ENCODE data around the gene PRKCH. TPM values are rescaled to one million over a fixed set of nuclear protein-coding genes. Genes with fewer than 3 reads are reported as not detected.

The PRKCH gene
- total RNA-seq, 4 donors from 2014 or later, result 15.7 to 74.7 (median 38.4) TPM

DNA sequence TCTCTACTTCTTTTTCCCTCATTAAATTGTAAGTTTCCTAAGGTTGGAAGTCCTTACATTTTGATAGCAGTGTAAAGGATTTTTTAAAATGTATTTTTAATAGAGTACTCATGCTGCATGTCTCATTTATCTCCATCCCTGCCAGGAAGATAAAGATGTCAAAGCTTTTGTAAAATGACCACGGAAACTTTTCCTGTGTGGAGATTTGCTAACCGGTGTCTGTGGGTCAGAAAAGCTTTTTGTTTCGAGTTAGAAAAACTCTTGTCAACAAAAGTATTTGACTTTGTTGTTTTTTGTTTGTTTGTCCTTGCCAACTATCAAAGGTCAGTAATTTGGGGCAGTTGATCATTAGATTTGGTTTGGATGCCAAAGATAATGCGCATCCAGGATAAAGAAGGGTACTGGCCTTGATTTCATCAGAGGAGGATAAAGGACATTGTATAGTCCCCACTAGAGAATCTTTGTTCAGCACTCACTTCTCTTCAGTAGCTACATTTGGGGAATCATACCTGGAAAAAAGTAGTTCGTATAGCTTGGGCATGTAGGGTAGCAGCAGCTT lies 217.2 kb downstream of the PRKCH start:
- no peak for ATAC-seq (ENCODE audit: low FRiP score)
- no peak for TF ChIP-seq CTCF (IDR thresholded peaks at IDR 0.05)
- DNase-seq (ENCODE audit: low spot score), result no peak

DNA sequence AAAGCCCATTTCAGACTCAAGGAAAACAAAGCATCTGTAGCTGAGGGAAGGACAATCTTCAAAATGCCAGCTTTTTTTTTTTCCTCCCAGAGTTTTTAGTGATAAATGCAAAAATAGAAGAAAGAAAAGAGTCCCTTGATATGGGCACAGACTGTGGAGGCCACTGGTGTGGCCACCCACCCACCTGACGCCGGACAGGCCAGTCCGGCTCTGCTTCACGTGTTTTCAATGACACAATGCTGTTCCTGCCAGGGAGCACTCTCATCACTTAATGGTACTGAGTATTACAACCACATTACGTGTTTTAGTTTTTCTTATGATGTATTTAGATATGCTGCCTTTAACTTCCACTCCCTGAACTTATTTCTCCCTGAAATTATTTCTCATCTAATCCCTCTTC lies 218.3 kb downstream of the PRKCH start:
- no peak for DNase-seq (ENCODE audit: low spot score)
- TF ChIP-seq CTCF (IDR thresholded peaks at IDR 0.05), result no peak
- no peak for ATAC-seq (ENCODE audit: low FRiP score)

GRCh38 chr14:61540931-61541330 lies 219.6 kb downstream of the PRKCH start:
- TF ChIP-seq CTCF (IDR thresholded peaks at IDR 0.05), result no peak
- ATAC-seq (ENCODE audit: low FRiP score) (no peak), DNase-seq (ENCODE audit: low spot score) (no peak)

DNA sequence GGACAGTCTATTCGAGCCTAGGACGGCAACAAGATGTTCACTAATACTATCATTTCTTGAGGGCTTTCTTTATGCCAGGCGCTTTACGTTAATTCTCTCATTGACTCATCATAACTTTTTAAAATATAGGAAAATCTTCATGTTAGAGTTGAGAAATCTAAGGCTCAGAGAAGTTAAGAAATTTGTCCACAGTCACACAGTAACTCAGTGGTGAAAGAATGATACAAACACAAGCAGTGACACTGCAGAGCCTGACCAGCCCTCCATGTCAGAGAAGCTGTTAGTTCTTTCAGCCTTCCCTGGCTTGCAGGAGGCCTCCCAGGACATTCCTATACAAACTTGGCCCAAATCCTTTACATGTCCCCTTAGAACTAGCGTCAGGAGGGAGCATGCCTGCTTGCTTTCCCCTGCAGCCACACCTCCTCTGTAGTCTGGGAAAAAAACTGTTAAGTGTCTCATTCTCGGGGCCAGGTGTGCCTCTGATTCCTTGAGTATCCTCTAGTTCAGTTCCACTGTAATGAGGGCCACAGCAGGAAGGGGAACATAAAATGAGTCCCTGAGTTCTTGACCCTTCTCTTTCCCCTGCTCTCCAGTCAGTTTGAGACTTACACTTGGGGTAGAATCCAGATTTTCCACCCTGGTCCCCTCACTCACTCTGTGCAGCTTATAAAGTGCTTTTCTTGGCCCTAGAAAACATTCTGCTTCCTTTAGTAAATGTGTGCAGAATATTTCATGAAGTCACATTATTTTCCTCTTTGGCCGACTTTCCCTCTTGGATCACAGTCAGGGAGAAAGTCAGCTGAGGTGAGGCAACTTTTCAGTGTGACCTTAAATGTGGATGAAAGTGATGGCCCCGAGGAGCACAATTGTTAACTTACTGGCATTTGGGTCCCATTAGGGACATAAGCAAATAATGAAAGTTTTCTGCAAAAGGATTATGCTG lies 221.7 kb downstream of the PRKCH start:
- no peak for TF ChIP-seq CTCF (IDR thresholded peaks at IDR 0.05)
- no peak for ATAC-seq (ENCODE audit: low FRiP score)
- DNase-seq (ENCODE audit: low spot score), result no peak

DNA sequence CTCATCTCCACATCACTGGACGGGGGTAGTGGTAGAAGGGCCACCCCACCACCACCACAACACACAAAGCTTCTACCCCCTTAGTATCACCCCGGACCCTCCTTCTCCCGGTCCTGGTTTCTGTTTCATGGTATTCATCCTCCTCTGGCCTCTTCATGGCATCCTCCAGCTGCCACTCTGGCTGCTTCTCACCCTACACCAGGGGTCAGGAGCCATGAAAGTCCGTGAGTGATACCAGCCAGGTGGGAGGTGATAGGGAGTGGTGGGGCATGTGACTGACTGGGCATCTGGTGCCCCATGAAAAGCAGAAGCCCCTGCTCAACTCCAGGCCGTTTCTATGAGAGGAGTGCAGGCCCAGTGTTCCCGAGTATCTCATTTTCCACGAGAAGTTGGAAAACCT lies 222.6 kb downstream of the PRKCH start:
- ATAC-seq (ENCODE audit: low FRiP score) (no peak), DNase-seq (ENCODE audit: low spot score) (no peak)
- TF ChIP-seq CTCF (IDR thresholded peaks at IDR 0.05), result no peak

- no peak for ATAC-seq (ENCODE audit: low FRiP score)
- TF ChIP-seq CTCF (IDR thresholded peaks at IDR 0.05), result no peak
- DNase-seq (ENCODE audit: low spot score), result peak; percentile 16
Measured at GRCh38 chr14:61544448-61545330, 223.3 kb downstream of the PRKCH start.
